Measurements from ENCODE around the gene PDE6D.
"Not testable (repeated sequence)": the region's sequence is repeated elsewhere in the genome, so short reads cannot be mapped to it uniquely, and the experiment has no call there.

PDE6D gene

DNA sequence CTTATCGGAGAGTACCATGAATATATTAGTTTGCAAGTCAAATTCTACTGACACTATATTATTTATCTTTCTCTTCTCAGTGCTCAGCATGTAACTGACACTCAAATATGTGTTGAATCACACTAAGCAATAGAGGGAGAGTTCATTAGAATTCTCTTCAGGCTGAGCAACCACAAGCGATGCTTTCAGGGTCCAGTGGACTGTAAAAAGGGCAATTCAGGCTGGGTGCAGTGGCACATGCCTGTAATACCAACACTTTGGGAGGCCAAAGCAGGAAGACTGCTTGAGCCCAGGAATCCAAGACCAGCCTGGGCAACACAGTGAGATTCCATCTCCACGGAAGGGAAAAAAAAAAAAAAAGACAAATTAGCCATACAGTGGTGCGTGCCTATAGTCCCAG is 16.3 kb downstream of the PDE6D start:
- no peak overlapping the region for H3K27ac ChIP-seq
- TF ChIP-seq, protein P1, sequence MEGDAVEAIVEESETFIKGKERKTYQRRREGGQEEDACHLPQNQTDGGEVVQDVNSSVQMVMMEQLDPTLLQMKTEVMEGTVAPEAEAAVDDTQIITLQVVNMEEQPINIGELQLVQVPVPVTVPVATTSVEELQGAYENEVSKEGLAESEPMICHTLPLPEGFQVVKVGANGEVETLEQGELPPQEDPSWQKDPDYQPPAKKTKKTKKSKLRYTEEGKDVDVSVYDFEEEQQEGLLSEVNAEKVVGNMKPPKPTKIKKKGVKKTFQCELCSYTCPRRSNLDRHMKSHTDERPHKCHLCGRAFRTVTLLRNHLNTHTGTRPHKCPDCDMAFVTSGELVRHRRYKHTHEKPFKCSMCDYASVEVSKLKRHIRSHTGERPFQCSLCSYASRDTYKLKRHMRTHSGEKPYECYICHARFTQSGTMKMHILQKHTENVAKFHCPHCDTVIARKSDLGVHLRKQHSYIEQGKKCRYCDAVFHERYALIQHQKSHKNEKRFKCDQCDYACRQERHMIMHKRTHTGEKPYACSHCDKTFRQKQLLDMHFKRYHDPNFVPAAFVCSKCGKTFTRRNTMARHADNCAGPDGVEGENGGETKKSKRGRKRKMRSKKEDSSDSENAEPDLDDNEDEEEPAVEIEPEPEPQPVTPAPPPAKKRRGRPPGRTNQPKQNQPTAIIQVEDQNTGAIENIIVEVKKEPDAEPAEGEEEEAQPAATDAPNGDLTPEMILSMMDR (conservative IDR thresholded peaks at IDR 0.05) = no peak

DNA sequence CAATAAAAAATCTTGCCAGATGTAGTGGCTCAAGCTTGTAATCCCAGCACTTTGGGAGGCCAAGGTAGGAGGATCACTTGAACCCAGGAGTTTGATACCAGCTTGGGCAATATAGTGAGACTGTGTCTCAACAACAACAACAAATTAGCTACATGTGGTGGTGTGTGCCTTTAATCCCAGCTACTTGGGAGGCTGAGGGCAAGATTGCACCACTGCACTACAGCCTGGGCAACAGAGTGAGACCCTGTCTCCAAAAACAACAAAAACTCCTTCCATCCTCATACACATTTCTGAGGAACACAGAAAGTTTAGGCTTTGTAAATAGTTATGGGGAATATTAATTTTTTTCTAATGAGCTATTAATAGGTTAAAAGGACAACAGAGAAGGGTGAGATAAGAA is 17.0 kb downstream of the PDE6D start:
- H3K27ac ChIP-seq = no peak overlapping the region

DNA sequence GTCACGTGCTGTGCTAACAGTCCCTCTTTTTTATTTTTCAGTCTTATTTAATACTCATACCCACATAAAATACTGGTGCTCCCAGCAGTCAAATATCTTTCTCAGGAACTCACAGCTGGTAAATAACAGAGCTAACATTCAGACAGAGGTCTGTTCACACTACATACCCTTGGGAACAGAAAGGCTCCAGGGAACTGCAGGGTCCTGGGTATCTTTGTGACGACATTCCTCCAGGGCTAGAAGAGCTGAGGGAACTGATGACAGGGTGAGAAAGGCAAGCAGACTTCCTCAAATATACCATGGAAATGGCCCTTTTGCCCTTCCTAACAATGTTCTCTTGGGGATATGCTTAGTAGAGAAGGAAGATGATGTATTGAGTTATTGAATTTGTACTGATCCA is 19.3 kb downstream of the PDE6D start:
- H3K27ac ChIP-seq = no peak overlapping the region
- TF ChIP-seq, protein P1 (conservative IDR thresholded peaks at IDR 0.05) = no peak

More for the DNA sequence above, 17.0 kb downstream of the PDE6D start:
- TF ChIP-seq, protein P1 (conservative IDR thresholded peaks at IDR 0.05) = no peak

DNA sequence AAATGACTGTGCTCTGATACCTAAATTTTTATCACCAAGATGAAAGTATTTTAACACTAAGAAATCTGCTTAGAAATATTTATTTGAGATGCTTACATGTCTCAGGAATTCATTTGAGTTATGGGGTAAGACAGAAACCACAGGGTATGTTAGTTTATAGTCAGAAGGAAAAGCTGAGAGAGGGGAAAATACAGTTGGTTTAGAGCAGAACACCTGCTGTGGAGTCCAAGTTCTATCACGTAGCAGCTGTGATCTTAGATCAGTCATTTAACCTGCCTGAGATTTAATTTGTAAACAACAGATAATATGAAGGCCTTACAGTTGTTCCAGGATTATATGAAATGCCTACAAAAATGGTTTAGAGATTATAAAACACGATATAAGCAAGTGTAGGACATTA is 29.0 kb downstream of the PDE6D start:
- no peak overlapping the region for H3K27ac ChIP-seq
- TF ChIP-seq, protein P1 (conservative IDR thresholded peaks at IDR 0.05) = no peak

DNA sequence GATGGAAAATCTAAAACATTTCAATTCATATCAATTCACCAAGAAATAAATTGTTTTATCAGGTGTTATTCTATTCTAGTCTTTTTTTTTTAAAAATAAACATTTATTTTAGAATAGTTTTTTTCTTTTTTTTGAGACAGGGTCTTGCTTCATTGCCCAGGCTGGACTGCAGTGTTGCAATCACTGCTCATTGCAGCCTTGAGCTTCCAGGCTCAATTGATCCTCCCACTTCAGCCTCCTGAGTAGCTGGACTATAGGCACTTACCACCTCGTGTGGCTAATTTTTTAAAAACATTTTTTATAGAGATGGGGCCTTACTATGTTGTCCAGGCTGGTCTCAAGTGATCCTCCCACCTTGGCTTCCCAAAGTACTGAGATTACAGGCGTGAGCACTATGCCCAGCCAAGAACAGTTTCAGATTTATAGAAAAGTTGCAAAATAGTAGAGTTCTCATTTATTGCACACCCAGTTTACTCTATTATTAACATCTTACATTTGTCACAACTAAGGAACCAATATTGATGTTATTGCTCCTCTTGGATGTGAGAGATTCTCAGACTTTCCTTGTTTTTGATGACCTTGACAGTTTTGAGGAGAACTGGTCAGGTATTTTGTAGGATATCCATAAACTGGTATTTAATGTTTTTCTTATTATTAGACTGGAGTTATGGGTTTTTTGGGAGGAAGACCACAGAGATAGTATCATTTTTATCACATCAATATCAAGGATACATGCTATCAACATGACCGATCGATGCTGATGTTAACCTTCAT is 29.9 kb downstream of the PDE6D start:
- no peak overlapping the region for H3K27ac ChIP-seq
- TF ChIP-seq, protein P1 (conservative IDR thresholded peaks at IDR 0.05) = no peak

DNA sequence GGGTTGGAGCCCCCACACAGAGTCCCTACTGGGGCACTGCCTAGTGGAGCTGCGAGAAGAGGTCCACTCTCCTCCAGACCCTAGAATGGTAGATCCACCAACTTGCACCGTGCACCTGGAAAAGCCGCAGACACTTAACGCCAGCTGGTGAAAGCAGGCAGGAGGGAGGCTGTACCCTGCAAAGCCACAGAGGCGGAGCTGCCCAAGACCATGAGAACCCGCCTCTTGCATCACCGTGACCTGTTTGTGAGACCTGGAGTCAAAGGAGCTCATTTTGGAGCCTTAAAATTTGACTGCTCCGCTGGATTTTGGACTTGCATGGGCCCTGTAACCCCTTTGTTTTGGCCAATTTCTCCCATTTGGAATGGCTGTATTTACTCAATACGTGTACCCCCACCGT is 32.1 kb downstream of the PDE6D start:
- H3K27ac ChIP-seq = not testable (repeated sequence)

DNA sequence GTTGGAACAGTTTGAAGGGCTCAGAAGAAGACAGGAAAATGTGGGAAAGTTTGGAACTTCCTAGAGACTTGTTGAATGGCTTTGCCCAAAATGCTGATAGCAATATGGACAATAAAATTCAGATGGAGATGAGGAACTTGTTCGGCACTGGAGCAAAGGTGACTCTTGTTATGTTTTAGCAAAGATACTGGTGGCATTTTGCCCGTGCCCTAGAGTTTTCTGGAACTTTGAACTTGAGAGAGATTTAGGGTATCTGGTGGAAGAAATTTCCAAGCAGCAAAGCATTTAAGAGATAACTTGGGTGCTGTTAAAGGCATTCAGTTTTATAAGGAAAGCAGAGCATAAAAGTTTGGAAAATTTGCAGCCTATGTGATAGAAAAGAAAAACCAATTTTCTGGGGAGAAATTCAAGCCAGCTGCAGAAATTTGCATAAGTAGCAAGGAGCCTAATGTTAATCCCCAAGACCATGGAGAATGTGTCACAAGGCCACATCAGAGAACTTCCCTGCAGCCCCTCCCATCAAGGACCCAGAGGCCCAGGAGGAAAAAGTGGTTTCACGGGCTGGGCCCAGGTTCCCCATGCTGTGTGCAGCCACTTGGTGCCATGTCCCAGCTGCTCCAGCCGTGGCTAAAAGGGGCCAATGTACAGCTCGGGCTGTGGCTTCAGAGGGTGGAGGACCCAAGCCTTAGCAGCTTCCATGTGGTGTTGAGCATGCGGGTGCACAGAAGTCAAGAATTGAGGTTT is 32.8 kb downstream of the PDE6D start:
- H3K27ac ChIP-seq = not testable (repeated sequence)

DNA sequence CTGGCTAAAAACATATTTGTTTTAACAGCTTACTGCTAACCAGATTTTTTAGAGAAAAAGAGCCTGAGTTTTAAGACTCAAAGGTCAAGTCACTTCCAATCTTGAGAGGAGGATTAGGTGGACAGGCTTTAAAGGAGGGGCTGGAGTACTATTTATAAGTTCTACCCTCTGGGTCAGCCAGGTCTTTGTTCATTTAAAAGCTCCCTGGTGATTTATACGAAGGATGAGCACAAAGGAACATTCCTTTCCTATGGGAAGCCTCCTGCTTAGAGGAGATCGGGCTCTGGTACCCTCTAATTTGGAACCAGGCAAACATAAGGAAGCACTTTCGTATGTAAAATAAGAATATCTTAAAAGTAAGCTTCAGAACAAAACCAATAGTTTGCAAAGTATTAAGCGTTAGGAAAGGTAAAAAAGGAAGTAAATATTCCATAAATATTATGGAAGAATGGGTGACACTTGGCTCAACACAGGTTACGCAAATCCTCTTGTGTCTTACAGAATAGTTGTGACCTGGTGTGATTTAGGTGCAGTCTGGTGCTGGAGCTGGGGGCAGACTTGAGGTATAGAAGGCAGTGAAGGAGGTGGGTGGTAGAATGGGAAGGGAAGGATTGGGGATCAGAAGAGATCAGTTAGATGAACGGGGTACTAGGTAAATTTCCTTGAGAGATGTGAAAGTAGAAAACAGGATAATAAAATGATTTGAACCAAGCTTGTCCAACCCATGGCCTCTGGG is 35.6 kb downstream of the PDE6D start:
- TF ChIP-seq, protein P1 (conservative IDR thresholded peaks at IDR 0.05) = no peak
- H3K27ac ChIP-seq = no peak overlapping the region

All from VCaP (cell line).